ENCODE results near the gene IL17RC.

The IL17RC gene

GRCh38 chr3:9957214-9957613, 40.3 kb downstream of the IL17RC start:
- no peak for TF ChIP-seq REST (IDR thresholded peaks at IDR 0.05; ENCODE audit: insufficient replicate concordance, low read depth)
- no peak for TF ChIP-seq POLR2AphosphoS5 (IDR thresholded peaks at IDR 0.05; ENCODE audit: low read depth)
- TF ChIP-seq CTCF (IDR thresholded peaks at IDR 0.05; ENCODE audit: insufficient read depth, low read length), result no peak
- TF ChIP-seq GABPA (IDR thresholded peaks at IDR 0.05; ENCODE audit: low read depth), result no peak
- no peak for TF ChIP-seq SPI1 (IDR thresholded peaks at IDR 0.05; ENCODE audit: borderline replicate concordance, low read depth)
- H3K27ac ChIP-seq (replicated peaks), result no peak overlapping the region

GRCh38 chr3:9965200-9965875, 48.4 kb downstream of the IL17RC start:
- Histone ChIP-seq H3K27me3 (ENCODE audit: insufficient read depth, poor library complexity, severe bottlenecking) (no peaks in the 10 kb centered on the region), H3K4me3 (replicated peaks; ENCODE audit: insufficient read depth, low read length) (no peak overlapping the region), H3K27ac (replicated peaks) (no peak overlapping the region)
- DNase-seq (ENCODE audit: low read depth in 1 of 2, low spot score in 1 of 2), result no peak
- no peak for TF ChIP-seq REST (IDR thresholded peaks at IDR 0.05; ENCODE audit: insufficient replicate concordance, low read depth)
- no peak for TF ChIP-seq CTCF (IDR thresholded peaks at IDR 0.05; ENCODE audit: insufficient read depth, low read length)
- TF ChIP-seq SPI1 (IDR thresholded peaks at IDR 0.05; ENCODE audit: borderline replicate concordance, low read depth), result no peak
- no peak for TF ChIP-seq GABPA (IDR thresholded peaks at IDR 0.05; ENCODE audit: low read depth)
- no peak for TF ChIP-seq POLR2AphosphoS5 (IDR thresholded peaks at IDR 0.05; ENCODE audit: low read depth)

More at GRCh38 chr3:9957214-9957613, 40.3 kb downstream of the IL17RC start:
- Histone ChIP-seq H3K27me3 (ENCODE audit: insufficient read depth, poor library complexity, severe bottlenecking) (no peaks in the 10 kb centered on the region), H3K4me3 (replicated peaks; ENCODE audit: insufficient read depth, low read length) (no peak overlapping the region)
- DNase-seq (ENCODE audit: low read depth in 1 of 2, low spot score in 1 of 2), result peak in 1 of 2 experiments; percentile 15

GRCh38 chr3:9966841-9967240, 49.9 kb downstream of the IL17RC start:
- H3K4me3 ChIP-seq (replicated peaks; ENCODE audit: insufficient read depth, low read length), result no peak overlapping the region
- H3K27ac ChIP-seq (replicated peaks), result no peak overlapping the region
- TF ChIP-seq GABPA (IDR thresholded peaks at IDR 0.05; ENCODE audit: low read depth) (no peak), CTCF (IDR thresholded peaks at IDR 0.05; ENCODE audit: insufficient read depth, low read length) (no peak)
- DNase-seq (ENCODE audit: low read depth in 1 of 2, low spot score in 1 of 2), result no peak
- H3K27me3 ChIP-seq (ENCODE audit: insufficient read depth, poor library complexity, severe bottlenecking), result no peaks in the 10 kb centered on the region

GRCh38 chr3:9969632-9970019, 52.7 kb downstream of the IL17RC start:
- DNase-seq (ENCODE audit: low read depth in 1 of 2, low spot score in 1 of 2), result no peak
- Histone ChIP-seq H3K4me3 (replicated peaks; ENCODE audit: insufficient read depth, low read length) (no peak overlapping the region), H3K27ac (replicated peaks) (no peak overlapping the region), H3K27me3 (ENCODE audit: insufficient read depth, poor library complexity, severe bottlenecking) (no peaks in the 10 kb centered on the region)
- TF ChIP-seq REST (IDR thresholded peaks at IDR 0.05; ENCODE audit: insufficient replicate concordance, low read depth), result no peak
- no peak for TF ChIP-seq SPI1 (IDR thresholded peaks at IDR 0.05; ENCODE audit: borderline replicate concordance, low read depth)
- no peak for TF ChIP-seq POLR2AphosphoS5 (IDR thresholded peaks at IDR 0.05; ENCODE audit: low read depth)
- no peak for TF ChIP-seq GABPA (IDR thresholded peaks at IDR 0.05; ENCODE audit: low read depth)
- no peak for TF ChIP-seq CTCF (IDR thresholded peaks at IDR 0.05; ENCODE audit: insufficient read depth, low read length)

Data from HL-60 (cell line).